ENCODE results near the gene HYAL1. TPM values are rescaled to one million over a fixed set of nuclear protein-coding genes. Genes with fewer than 3 reads are reported as not detected.
"Not testable (repeated sequence)": the region's sequence is repeated elsewhere in the genome, so short reads cannot be mapped to it uniquely, and the experiment has no call there.

The HYAL1 gene
- total RNA-seq, 1 donor from 2014 or later: 0.47 TPM

DNA sequence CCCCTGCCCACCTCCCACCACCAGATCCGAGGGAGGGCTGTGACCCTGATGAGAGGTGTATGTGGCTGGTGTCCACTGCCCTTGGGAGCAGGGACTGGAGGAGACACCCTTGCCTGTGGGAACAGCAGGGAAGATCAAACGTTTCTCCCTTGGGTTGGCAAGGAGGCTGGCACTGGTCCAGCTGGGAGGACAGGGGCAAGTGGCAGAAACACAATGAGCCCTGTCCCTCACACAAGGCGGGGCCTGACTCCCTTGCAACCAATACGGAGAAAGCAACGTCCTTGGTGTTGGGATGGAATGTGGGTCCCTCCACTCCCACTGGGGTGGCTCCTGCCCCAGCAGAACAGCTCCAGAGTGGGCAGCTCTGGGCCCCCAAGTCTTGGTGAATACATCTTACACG, 13.9 kb upstream of the HYAL1 start:
- Mint-ChIP-seq H3K9me3 (no peaks in the 10 kb centered on the region), H3K36me3 (ENCODE audit: low read depth) (peaks cover 3% of the 10 kb centered on the region), H3K27me3 (no peaks in the 10 kb centered on the region), H3K4me1 (peaks cover 36% of the 10 kb centered on the region), H3K27ac (no peak overlapping the region), H3K4me3 (no peak overlapping the region)
- DNase-seq: no peak
- ChIA-PET CTCF (no interaction called here), POLR2A (interaction anchor here (1.0 to 1.3 kb wide), 3 partner anchors 18 to 33 kb away, joined by 3 to 4 read pairs (median 4); partner anchors contain the start of genes CYB561D2, HYAL3, NAA80 and NPRL2)
- ATAC-seq (ENCODE audit: low read depth): no peak
- intact Hi-C loops (cut with micrococcal nuclease): no loop called here
- TF ChIP-seq, protein P1, sequence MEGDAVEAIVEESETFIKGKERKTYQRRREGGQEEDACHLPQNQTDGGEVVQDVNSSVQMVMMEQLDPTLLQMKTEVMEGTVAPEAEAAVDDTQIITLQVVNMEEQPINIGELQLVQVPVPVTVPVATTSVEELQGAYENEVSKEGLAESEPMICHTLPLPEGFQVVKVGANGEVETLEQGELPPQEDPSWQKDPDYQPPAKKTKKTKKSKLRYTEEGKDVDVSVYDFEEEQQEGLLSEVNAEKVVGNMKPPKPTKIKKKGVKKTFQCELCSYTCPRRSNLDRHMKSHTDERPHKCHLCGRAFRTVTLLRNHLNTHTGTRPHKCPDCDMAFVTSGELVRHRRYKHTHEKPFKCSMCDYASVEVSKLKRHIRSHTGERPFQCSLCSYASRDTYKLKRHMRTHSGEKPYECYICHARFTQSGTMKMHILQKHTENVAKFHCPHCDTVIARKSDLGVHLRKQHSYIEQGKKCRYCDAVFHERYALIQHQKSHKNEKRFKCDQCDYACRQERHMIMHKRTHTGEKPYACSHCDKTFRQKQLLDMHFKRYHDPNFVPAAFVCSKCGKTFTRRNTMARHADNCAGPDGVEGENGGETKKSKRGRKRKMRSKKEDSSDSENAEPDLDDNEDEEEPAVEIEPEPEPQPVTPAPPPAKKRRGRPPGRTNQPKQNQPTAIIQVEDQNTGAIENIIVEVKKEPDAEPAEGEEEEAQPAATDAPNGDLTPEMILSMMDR (IDR thresholded peaks at IDR 0.05): no peak

DNA sequence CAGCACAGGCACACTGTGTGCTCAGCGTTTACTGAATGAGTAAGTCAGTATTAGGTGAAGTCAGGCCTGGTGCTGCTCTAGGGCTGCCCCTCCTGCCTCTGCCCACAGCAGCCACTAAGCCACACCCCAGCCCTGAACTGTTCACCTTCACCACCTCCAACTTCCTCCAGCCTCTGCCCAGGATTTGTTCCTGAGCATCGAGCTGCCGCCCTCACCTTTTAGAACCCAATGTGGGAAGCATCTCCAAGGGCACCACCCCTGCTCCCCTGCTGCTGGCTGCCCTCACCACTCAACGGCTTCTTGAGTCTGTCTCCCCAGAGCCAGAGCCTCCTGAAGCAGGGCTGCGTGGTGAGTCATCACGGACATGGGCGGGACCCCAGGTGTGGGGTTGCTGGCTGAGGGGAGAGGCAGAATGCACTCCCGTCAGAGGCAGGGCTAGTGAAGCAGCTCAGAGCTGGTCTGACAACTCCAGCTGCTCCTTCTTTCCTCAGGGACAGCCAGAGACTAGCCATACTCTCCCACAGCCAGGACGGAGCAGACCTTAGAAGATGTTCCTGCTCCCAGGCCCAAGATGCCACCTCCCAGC, 13.4 kb upstream of the HYAL1 start:
- DNase-seq (no peak), ATAC-seq (ENCODE audit: low read depth) (peak; percentile 35)
- Mint-ChIP-seq H3K4me3 (peak overlapping the region; percentile 58), H3K36me3 (ENCODE audit: low read depth) (peaks cover 3% of the 10 kb centered on the region), H3K27ac (peak overlapping the region; percentile 85), H3K9me3 (no peaks in the 10 kb centered on the region), H3K4me1 (peaks cover 36% of the 10 kb centered on the region), H3K27me3 (no peaks in the 10 kb centered on the region)
- CTCF ChIA-PET: no interaction called here
- POLR2A ChIA-PET: interaction anchor here (0.6 to 1.3 kb wide), 4 partner anchors 17 to 72 kb away, joined by 3 to 4 read pairs (median 4); partner anchors contain the start of genes CYB561D2, HYAL3, NAA80 and NPRL2
- intact Hi-C loops (cut with micrococcal nuclease): no loop called here
- TF ChIP-seq, protein P1 (IDR thresholded peaks at IDR 0.05): no peak

DNA sequence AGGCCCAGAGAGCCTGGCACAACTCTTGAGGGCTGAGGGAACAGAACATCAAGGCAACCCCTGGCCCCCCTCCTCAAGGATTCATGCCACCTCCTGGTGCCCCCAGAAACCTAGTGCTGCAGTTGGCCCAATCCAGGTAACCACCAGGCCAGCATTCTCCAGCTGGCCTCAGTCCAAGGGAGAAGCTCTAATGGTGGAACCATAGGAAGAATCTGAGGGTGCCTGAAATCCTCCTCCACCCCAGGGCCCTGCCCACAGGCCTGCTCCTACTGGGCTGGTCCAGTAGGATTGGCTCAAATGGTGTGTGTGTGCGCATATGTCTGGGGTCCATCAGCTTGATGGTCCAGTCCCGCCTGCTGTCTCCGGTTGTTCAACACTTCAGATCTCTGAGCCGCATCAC, 11.4 kb upstream of the HYAL1 start:
- Mint-ChIP-seq H3K4me1 (peaks cover 27% of the 10 kb centered on the region), H3K9me3 (no peaks in the 10 kb centered on the region), H3K4me3 (no peak overlapping the region), H3K27ac (no peak overlapping the region), H3K27me3 (no peaks in the 10 kb centered on the region), H3K36me3 (ENCODE audit: low read depth) (no peaks in the 10 kb centered on the region)
- DNase-seq (no peak), ATAC-seq (ENCODE audit: low read depth) (no peak)
- TF ChIP-seq, protein P1 (IDR thresholded peaks at IDR 0.05): no peak
- intact Hi-C loops (cut with micrococcal nuclease): no loop called here
- ChIA-PET CTCF (interaction anchor here (1.1 kb wide), 1 partner anchor 16 kb away, joined by 3 read pairs; the partner anchor contains the start of genes HYAL3 and NAA80), POLR2A (interaction anchor here (0.9 kb wide), 1 partner anchor 9 kb away, joined by 3 read pairs; no protein-coding TSS in a partner anchor)

- H3K27ac Mint-ChIP-seq: peak overlapping the region; percentile 11
- POLR2A ChIA-PET: interaction anchor here (0.9 kb wide), 1 partner anchor 8 kb away, joined by 3 read pairs; no protein-coding TSS in a partner anchor
- H3K4me1 Mint-ChIP-seq: peaks cover 23% of the 10 kb centered on the region
- no peaks in the 10 kb centered on the region for H3K9me3 Mint-ChIP-seq
- no peaks in the 10 kb centered on the region for H3K27me3 Mint-ChIP-seq
- ATAC-seq (ENCODE audit: low read depth) (no peak), DNase-seq (no peak)
- H3K4me3 Mint-ChIP-seq: no peak overlapping the region
- CTCF ChIA-PET: interaction anchor here (1.1 kb wide), 1 partner anchor 15 kb away, joined by 3 read pairs; the partner anchor contains the start of genes HYAL3 and NAA80
- no peaks in the 10 kb centered on the region for H3K36me3 Mint-ChIP-seq (ENCODE audit: low read depth)
- intact Hi-C loops (cut with micrococcal nuclease): no loop called here
- TF ChIP-seq, protein P1 (IDR thresholded peaks at IDR 0.05): no peak
Observed at GRCh38 chr3:50314342-50314741, 11.0 kb upstream of the HYAL1 start.

DNA sequence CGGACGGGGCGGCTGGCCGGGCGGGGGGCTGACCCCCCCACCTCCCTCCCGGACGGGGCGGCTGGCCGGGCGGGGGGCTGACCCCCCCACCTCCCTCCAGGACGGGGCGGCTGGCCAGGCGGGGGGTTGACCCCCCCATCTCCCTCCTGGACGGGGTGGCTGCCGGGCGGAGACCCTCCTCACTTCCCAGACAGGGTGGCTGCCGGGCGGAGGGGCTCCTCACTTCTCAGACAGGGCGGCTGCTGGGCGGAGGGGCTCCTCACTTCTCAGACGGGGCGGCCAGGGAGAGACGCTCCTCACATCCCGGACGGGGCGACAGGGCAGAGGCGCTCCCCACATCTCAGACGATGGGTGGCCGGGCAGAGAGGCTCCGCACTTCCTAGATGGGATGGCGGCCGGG, 8.7 kb upstream of the HYAL1 start:
- DNase-seq; ATAC-seq (ENCODE audit: low read depth); H3K9me3 Mint-ChIP-seq; H3K27me3 Mint-ChIP-seq; CTCF ChIA-PET; H3K36me3 Mint-ChIP-seq (ENCODE audit: low read depth); H3K4me3 Mint-ChIP-seq; intact Hi-C loops (cut with micrococcal nuclease); H3K27ac Mint-ChIP-seq; POLR2A ChIA-PET: not testable (repeated sequence)
- H3K4me1 Mint-ChIP-seq: peaks cover 11% of the 10 kb centered on the region
